Caco-2 (cell line): ENCODE results near the gene GOLGA6D. TPM values are rescaled to one million over a fixed set of nuclear protein-coding genes. Genes with fewer than 3 reads are reported as not detected.
"Not testable (repeated sequence)": the region's sequence is repeated elsewhere in the genome, so short reads cannot be mapped to it uniquely, and the experiment has no call there.

Experiments
- BruUV-seq: library from RNA; stranded (reverse); fragments of 400-500 nt; replicated peaks from 2 replicates; lab custom pipeline; 2021; lab: Mats Ljungman, UMichigan
- CTCF ChIA-PET: fragments of 300-600 bp; sonication (Branson Sonifier 250); formaldehyde crosslinking; loops from one replicate; lab custom pipeline; 2022; ENCODE audit warnings: antibody characterized with exemption; lab: Charles Lee
- POLR2A ChIA-PET: fragments of 300-600 bp; sonication (Branson Sonifier 250); formaldehyde crosslinking; loops from one replicate; lab custom pipeline; 2022; ENCODE audit warnings: antibody characterized with exemption; lab: Charles Lee
- DNase-seq, 2 experiments: peaks; one replicate each; pipeline versions ENCODE4 v3.0.0 to v3.0.0-alpha.2; 2020 to 2022
- H3K27me3 ChIP-seq: replicated peaks from 2 replicates; pipeline ENCODE4 v1.6.0; 2011; ENCODE audit warnings: low read length; ENCODE audit not compliant: control insufficient read depth, insufficient read depth
- H3K36me3 ChIP-seq: 2 replicates; pipeline ENCODE4 v1.5.1; 2011; ENCODE audit warnings: low read length; ENCODE audit not compliant: control insufficient read depth, insufficient read depth
- H3K4me1 ChIP-seq: fragments of 250-450 bp; sonication (Bioruptor Pico); 2 replicates; pipeline ENCODE4 v1.5.1; 2020; ENCODE audit warnings: mild to moderate bottlenecking
- H3K4me3 ChIP-seq: 2 replicates; pipeline ENCODE4 v1.5.1; 2011; ENCODE audit warnings: low read depth, mild to moderate bottlenecking, control low read depth, low read length
- H3K9me3 ChIP-seq: fragments of 250-450 bp; sonication (Bioruptor Pico); 2 replicates; pipeline ENCODE4 v1.5.1; 2020; ENCODE audit warnings: mild to moderate bottlenecking, moderate library complexity
- H3K27ac Mint-ChIP-seq: one replicate; pipeline ENCODE4 v1.8.0; 2022; ENCODE audit warnings: mixed read lengths; ENCODE audit not compliant: unreplicated experiment
- H3K27me3 Mint-ChIP-seq: one replicate; pipeline ENCODE4 v1.8.0; 2022; ENCODE audit warnings: mixed read lengths; ENCODE audit not compliant: insufficient read depth, unreplicated experiment
- H3K36me3 Mint-ChIP-seq: one replicate; pipeline ENCODE4 v1.8.0; 2022; ENCODE audit warnings: mild to moderate bottlenecking, mixed read lengths; ENCODE audit not compliant: insufficient read depth, unreplicated experiment
- H3K4me1 Mint-ChIP-seq: one replicate; pipeline ENCODE4 v1.8.0; 2022; ENCODE audit warnings: low read depth, mixed read lengths; ENCODE audit not compliant: unreplicated experiment
- H3K4me3 Mint-ChIP-seq: one replicate; pipeline ENCODE4 v1.8.0; 2022; ENCODE audit warnings: mild to moderate bottlenecking, moderate library complexity, mixed read lengths; ENCODE audit not compliant: unreplicated experiment
- H3K9me3 Mint-ChIP-seq: one replicate; pipeline ENCODE4 v1.8.0; 2022; ENCODE audit warnings: mixed read lengths; ENCODE audit not compliant: unreplicated experiment
- CTCF ChIP-seq, 2 experiments: fragments of 200-600 bp in 1 of 2; IDR thresholded peaks; 1 replicate in 1 of 2; 2 replicates in 1 of 2; pipeline versions ENCODE4 v1.5.1 to v1.8.0; 2011 to 2022; ENCODE audit warnings: antibody characterized with exemption in 1 of 2, control low read depth in 1 of 2, inconsistent platforms in 1 of 2, low read depth in 1 of 2, low read length in 1 of 2, mild to moderate bottlenecking in 1 of 2, moderate library complexity in 1 of 2; ENCODE audit not compliant: insufficient read depth in 1 of 2, severe bottlenecking in 1 of 2, unreplicated experiment in 1 of 2
- intact Hi-C: fragments of 100-400 bp; cut with micrococcal nuclease; formaldehyde crosslinking; loops from one replicate; pipeline ENCODE4 v1.10.0; 2022; ENCODE audit not compliant: unreplicated experiment
- total RNA-seq: library from RNA; stranded (reverse); gene quantifications from 2 replicates; pipeline ENCODE4 v1.2.3, GENCODE V29; 2022

Gene GOLGA6D
- total RNA-seq, 1 experiment from 2014 or later, result not detected

GRCh38 chr15:75306188-75306587 is 23.6 kb downstream of the GOLGA6D start:
- TF ChIP-seq CTCF (IDR thresholded peaks at IDR 0.05; ENCODE audit: insufficient read depth in 1 of 2, low read depth in 1 of 2, low read length in 1 of 2, severe bottlenecking in 1 of 2, unreplicated experiment in 1 of 2), result no peak
- DNase-seq, result no peak
- POLR2A ChIA-PET, result interaction anchor here (0.6 kb wide), 1 partner anchor 300 kb away, joined by 4 read pairs; no protein-coding TSS in a partner anchor
- no peaks in the 10 kb centered on the region for H3K36me3 ChIP-seq
- H3K4me1 Mint-ChIP-seq, result no peaks in the 10 kb centered on the region
- no peaks in the 10 kb centered on the region for H3K9me3 ChIP-seq
- no TSS peak for BruUV-seq
- H3K27me3 ChIP-seq, result no peaks in the 10 kb centered on the region
- CTCF ChIA-PET, result interaction anchor here (0.5 kb wide), 1 partner anchor 1152 kb away, joined by 7 read pairs; no protein-coding TSS in a partner anchor
- no peaks in the 10 kb centered on the region for H3K4me1 ChIP-seq
- intact Hi-C loops, result no loop called here
- H3K9me3 Mint-ChIP-seq, result no peaks in the 10 kb centered on the region
- H3K4me3 Mint-ChIP-seq, result no peak overlapping the region
- H3K27me3 Mint-ChIP-seq, result peaks cover 30% of the 10 kb centered on the region
- no peaks in the 10 kb centered on the region for H3K36me3 Mint-ChIP-seq
- no peak overlapping the region for H3K4me3 ChIP-seq
- H3K27ac Mint-ChIP-seq, result no peak overlapping the region

GRCh38 chr15:75307778-75308390 is 25.2 kb downstream of the GOLGA6D start:
- H3K27ac Mint-ChIP-seq, result no peak overlapping the region
- H3K4me1 ChIP-seq, result no peaks in the 10 kb centered on the region
- BruUV-seq, result no TSS peak
- ChIA-PET POLR2A (interaction anchor here (1.0 kb wide), 1 partner anchor 146 kb away, joined by 3 read pairs; no protein-coding TSS in a partner anchor), CTCF (interaction anchor here (0.8 to 1.3 kb wide), 3 partner anchors 60 to 278 kb away, joined by 3 read pairs; partner anchors contain the start of gene MAN2C1)
- H3K27me3 ChIP-seq, result no peaks in the 10 kb centered on the region
- H3K9me3 Mint-ChIP-seq, result no peaks in the 10 kb centered on the region
- TF ChIP-seq CTCF (IDR thresholded peaks at IDR 0.05; ENCODE audit: insufficient read depth in 1 of 2, low read depth in 1 of 2, low read length in 1 of 2, severe bottlenecking in 1 of 2, unreplicated experiment in 1 of 2), result peak; percentile 70 to 71
- no peaks in the 10 kb centered on the region for H3K9me3 ChIP-seq
- no peak overlapping the region for H3K4me3 ChIP-seq
- H3K4me3 Mint-ChIP-seq, result peak overlapping the region; percentile 1
- H3K27me3 Mint-ChIP-seq, result peaks cover 35% of the 10 kb centered on the region
- DNase-seq, result peak; percentile 74 to 76
- H3K36me3 ChIP-seq, result no peaks in the 10 kb centered on the region
- H3K36me3 Mint-ChIP-seq, result no peaks in the 10 kb centered on the region
- intact Hi-C loops, result loop anchor here (2.0 kb wide), 1 partner anchor 279 kb away; no protein-coding TSS in a partner anchor
- H3K4me1 Mint-ChIP-seq, result no peaks in the 10 kb centered on the region

DNA sequence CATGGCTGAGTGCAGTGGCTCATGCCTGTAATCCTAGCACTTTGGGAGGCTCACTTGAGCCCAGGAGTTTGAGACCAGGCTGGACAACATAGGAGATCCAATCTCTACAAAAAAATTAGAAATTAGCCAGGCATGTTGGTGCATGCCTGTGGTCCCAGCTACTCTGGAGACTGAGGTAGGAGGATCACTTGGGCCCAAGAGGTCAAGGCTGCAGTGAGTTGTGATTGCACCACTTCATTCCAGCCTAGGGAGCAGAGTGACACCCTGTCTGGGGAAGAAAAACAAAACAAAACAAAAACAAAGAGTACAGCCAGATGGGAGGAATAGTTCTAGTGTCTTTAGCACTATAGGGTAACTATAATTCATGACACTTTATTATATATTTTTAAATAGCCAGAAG is 27.1 kb downstream of the GOLGA6D start:
- no peak overlapping the region for H3K27ac Mint-ChIP-seq
- intact Hi-C loops, result loop anchor here (2.0 kb wide), 1 partner anchor 281 kb away; no protein-coding TSS in a partner anchor
- DNase-seq, result no peak
- H3K4me3 Mint-ChIP-seq, result no peak overlapping the region
- H3K9me3 Mint-ChIP-seq, result no peaks in the 10 kb centered on the region
- Histone ChIP-seq H3K36me3 (no peaks in the 10 kb centered on the region), H3K27me3 (no peaks in the 10 kb centered on the region), H3K4me1 (no peaks in the 10 kb centered on the region), H3K4me3 (no peak overlapping the region), H3K9me3 (no peaks in the 10 kb centered on the region)
- H3K27me3 Mint-ChIP-seq, result peaks cover 26% of the 10 kb centered on the region
- BruUV-seq, result no TSS peak
- POLR2A ChIA-PET, result no interaction called here
- no peak for TF ChIP-seq CTCF (IDR thresholded peaks at IDR 0.05; ENCODE audit: insufficient read depth in 1 of 2, low read depth in 1 of 2, low read length in 1 of 2, severe bottlenecking in 1 of 2, unreplicated experiment in 1 of 2)
- CTCF ChIA-PET, result no interaction called here
- no peaks in the 10 kb centered on the region for H3K36me3 Mint-ChIP-seq
- H3K4me1 Mint-ChIP-seq, result no peaks in the 10 kb centered on the region

DNA sequence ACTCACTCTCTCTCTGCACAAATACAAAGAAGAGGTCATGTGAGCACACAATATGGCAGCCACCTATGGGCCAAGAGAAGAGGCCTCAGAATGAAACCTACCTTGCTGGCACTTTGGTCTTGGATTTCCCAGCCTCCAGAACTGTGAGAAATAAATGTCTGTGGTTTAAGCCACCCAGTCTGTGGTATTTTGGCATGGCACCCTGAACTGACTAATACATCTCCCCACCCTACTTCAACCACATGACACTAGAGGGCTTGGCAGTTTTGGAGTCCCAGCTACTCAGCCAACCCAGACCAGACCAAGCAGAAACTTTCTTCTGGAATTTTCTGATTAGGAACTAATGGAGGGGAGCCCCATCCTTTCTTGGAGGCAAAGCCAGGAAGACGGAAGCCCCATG is 29.9 kb downstream of the GOLGA6D start:
- H3K4me1 Mint-ChIP-seq, H3K9me3 Mint-ChIP-seq, CTCF ChIA-PET, DNase-seq, H3K4me3 Mint-ChIP-seq, H3K9me3 ChIP-seq, H3K27ac Mint-ChIP-seq, H3K36me3 ChIP-seq, BruUV-seq, H3K27me3 ChIP-seq, H3K4me1 ChIP-seq, POLR2A ChIA-PET, H3K36me3 Mint-ChIP-seq, intact Hi-C loops, H3K4me3 ChIP-seq: not testable (repeated sequence)
- peaks cover 16% of the 10 kb centered on the region for H3K27me3 Mint-ChIP-seq
